HL-60 (cell line): Measurements from ENCODE around the gene AMACR.
"Not testable (repeated sequence)": the region's sequence is repeated elsewhere in the genome, so short reads cannot be mapped to it uniquely, and the experiment has no call there.

ENCODE experiments used
- DNase-seq, 2 experiments: peaks; one replicate each; pipeline ENCODE4 v3.0.0-alpha.2; 2010 to 2020; ENCODE audit warnings: low read depth in 1 of 2, low spot score in 1 of 2
- H3K27ac ChIP-seq: fragments of 250-450 bp; sonication (Bioruptor Pico); replicated peaks from 2 replicates; pipeline ENCODE4 v1.5.1; 2020; ENCODE audit warnings: mild to moderate bottlenecking, moderate library complexity
- H3K27me3 ChIP-seq: fragments of 250-450 bp; sonication (Bioruptor Pico); 2 replicates; pipeline ENCODE4 v1.5.1; 2021; ENCODE audit warnings: mild to moderate bottlenecking, moderate library complexity; ENCODE audit not compliant: insufficient read depth, poor library complexity, severe bottlenecking
- H3K4me3 ChIP-seq: replicated peaks from 2 replicates; pipeline ENCODE4 v1.5.1; 2011; ENCODE audit warnings: mild to moderate bottlenecking, control low read depth, low read length; ENCODE audit not compliant: insufficient read depth
- GABPA ChIP-seq: IDR thresholded peaks from 2 replicates; pipeline ENCODE4 v1.6.1; 2012; ENCODE audit warnings: low read depth
- POLR2AphosphoS5 ChIP-seq: IDR thresholded peaks from 2 replicates; pipeline ENCODE4 v1.6.1; 2012; ENCODE audit warnings: low read depth
- SPI1 ChIP-seq: IDR thresholded peaks from 2 replicates; pipeline ENCODE4 v1.6.1; 2012; ENCODE audit warnings: low read depth, mild to moderate bottlenecking, borderline replicate concordance
- TF ChIP-seq, protein P1 (sequence below): IDR thresholded peaks from 2 replicates; pipeline ENCODE4 v1.6.1; 2012; ENCODE audit warnings: low read depth; ENCODE audit not compliant: insufficient replicate concordance
- TF ChIP-seq, protein P2 (sequence below): IDR thresholded peaks from one replicate; pipeline ENCODE4 v1.5.1; 2011; ENCODE audit warnings: low read length, control low read depth, inconsistent platforms; ENCODE audit not compliant: insufficient read depth

The AMACR gene

DNA sequence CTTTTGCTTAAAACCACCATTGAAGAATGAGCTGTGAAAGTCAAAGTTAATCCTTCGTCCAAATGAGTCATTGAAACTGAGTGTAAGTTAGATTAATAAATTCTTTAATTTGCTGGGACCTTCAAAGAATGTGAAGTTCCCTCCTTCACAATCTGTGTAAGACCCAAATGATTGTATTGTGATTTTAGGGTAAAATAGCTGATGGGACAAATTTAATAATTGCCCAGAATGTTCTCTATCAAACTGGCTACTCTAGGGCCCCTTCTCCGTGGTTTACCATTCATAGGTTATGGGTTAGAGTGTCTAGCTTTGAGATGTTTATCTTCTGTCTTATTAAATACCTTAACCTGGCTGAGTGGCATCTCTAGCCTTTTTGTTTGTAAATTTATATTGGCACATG is 23.3 kb upstream of the AMACR start:
- TF ChIP-seq POLR2AphosphoS5 (no peak), GABPA (no peak), SPI1 (no peak)
- TF ChIP-seq, protein P1, sequence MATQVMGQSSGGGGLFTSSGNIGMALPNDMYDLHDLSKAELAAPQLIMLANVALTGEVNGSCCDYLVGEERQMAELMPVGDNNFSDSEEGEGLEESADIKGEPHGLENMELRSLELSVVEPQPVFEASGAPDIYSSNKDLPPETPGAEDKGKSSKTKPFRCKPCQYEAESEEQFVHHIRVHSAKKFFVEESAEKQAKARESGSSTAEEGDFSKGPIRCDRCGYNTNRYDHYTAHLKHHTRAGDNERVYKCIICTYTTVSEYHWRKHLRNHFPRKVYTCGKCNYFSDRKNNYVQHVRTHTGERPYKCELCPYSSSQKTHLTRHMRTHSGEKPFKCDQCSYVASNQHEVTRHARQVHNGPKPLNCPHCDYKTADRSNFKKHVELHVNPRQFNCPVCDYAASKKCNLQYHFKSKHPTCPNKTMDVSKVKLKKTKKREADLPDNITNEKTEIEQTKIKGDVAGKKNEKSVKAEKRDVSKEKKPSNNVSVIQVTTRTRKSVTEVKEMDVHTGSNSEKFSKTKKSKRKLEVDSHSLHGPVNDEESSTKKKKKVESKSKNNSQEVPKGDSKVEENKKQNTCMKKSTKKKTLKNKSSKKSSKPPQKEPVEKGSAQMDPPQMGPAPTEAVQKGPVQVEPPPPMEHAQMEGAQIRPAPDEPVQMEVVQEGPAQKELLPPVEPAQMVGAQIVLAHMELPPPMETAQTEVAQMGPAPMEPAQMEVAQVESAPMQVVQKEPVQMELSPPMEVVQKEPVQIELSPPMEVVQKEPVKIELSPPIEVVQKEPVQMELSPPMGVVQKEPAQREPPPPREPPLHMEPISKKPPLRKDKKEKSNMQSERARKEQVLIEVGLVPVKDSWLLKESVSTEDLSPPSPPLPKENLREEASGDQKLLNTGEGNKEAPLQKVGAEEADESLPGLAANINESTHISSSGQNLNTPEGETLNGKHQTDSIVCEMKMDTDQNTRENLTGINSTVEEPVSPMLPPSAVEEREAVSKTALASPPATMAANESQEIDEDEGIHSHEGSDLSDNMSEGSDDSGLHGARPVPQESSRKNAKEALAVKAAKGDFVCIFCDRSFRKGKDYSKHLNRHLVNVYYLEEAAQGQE: no peak
- TF ChIP-seq, protein P2, sequence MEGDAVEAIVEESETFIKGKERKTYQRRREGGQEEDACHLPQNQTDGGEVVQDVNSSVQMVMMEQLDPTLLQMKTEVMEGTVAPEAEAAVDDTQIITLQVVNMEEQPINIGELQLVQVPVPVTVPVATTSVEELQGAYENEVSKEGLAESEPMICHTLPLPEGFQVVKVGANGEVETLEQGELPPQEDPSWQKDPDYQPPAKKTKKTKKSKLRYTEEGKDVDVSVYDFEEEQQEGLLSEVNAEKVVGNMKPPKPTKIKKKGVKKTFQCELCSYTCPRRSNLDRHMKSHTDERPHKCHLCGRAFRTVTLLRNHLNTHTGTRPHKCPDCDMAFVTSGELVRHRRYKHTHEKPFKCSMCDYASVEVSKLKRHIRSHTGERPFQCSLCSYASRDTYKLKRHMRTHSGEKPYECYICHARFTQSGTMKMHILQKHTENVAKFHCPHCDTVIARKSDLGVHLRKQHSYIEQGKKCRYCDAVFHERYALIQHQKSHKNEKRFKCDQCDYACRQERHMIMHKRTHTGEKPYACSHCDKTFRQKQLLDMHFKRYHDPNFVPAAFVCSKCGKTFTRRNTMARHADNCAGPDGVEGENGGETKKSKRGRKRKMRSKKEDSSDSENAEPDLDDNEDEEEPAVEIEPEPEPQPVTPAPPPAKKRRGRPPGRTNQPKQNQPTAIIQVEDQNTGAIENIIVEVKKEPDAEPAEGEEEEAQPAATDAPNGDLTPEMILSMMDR: no peak
- Histone ChIP-seq H3K27ac (no peak overlapping the region), H3K27me3 (no peaks in the 10 kb centered on the region), H3K4me3 (no peak overlapping the region)
- no peak for DNase-seq

DNA sequence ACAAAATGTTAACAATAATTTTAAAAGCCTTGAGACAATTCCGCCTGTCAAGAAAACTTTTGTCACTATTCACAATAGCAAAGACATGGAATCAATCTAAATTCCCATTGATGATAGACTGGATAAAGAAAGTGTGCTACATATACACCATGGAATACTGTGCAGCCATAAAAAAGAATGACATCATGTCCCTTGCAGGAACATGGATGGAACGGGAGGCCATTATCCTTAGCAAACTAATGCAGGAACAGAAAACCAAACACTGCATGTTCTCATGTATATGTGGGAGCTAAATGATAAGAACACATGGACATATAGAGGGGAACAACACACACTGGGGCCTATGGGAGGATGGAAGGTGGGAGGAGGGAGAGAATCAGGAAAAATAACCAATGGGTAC is 22.7 kb upstream of the AMACR start:
- not testable (repeated sequence) for DNase-seq, H3K4me3 ChIP-seq, H3K27me3 ChIP-seq, H3K27ac ChIP-seq

DNA sequence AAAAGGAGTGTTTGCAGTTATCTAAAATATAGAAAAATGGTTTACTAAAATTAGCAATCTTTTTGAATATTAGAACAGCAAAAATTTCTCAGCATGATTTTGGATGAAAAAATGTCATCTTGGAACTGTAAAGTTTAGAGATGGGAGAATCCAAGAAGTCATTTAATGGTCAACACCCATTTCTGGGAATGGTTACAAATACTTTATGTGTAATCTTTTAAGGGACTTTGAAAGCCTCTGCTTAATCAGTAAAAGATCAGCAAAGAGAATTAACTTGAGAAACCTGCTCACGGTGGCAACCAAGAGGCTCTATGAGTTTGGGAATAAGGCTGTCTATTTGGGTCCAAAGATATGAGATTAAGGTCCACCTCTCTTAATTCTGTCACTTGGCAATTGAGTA is 22.2 kb upstream of the AMACR start:
- TF ChIP-seq SPI1: no peak
- TF ChIP-seq POLR2AphosphoS5: no peak
- TF ChIP-seq, protein P1: no peak
- TF ChIP-seq, protein P2: no peak
- no peak for TF ChIP-seq GABPA
- H3K27me3 ChIP-seq: no peaks in the 10 kb centered on the region
- DNase-seq: no peak
- no peak overlapping the region for H3K4me3 ChIP-seq
- no peak overlapping the region for H3K27ac ChIP-seq

DNA sequence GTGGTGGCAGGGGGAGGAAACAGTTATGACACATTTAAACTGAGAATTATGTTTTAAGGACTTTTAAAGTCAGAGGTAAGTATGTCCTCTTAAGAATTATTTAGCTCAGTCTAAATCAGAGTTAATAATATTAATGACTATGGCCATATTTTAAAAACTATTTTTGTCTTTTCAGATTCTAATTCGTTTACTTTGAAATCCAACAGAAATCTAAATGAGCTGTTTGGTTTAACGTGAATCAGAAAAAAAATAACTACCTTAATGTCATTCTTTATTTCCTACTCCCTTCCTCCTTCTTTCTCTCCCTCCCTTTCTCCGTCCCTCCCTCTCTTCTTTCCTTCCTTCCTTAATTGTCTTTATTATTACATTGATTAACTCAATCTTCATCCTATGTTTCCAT is 20.5 kb upstream of the AMACR start:
- H3K27me3 ChIP-seq: no peaks in the 10 kb centered on the region
- DNase-seq: no peak
- H3K4me3 ChIP-seq: no peak overlapping the region
- TF ChIP-seq, protein P1: no peak
- TF ChIP-seq, protein P2: no peak
- no peak for TF ChIP-seq SPI1
- no peak for TF ChIP-seq POLR2AphosphoS5
- no peak for TF ChIP-seq GABPA
- H3K27ac ChIP-seq: no peak overlapping the region
